ENCODE results near the gene ANTXR2.
"Not testable (repeated sequence)": the region's sequence is repeated elsewhere in the genome, so short reads cannot be mapped to it uniquely, and the experiment has no call there.

The ANTXR2 gene

DNA sequence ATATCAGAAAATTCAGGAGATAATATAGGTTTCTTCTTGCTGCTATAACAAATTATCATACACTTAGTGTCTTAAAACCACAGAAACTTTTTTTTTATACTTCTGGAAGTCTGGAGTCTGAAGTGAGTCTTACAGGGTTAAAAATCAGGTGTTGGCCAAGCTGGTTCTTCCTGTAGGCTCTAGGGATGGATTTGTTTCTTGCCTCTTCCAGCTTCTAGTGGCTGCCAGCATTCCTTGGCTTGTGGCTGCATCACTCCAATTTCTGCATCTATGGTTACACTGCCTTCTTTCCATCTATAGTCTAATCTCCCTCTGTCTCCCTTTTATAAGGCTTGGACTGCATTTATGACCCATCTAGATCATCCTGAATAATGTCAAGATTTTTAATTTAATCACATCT lies 68.7 kb downstream of the ANTXR2 start:
- no peak overlapping the region for H3K27ac ChIP-seq
- TF ChIP-seq, protein P1, sequence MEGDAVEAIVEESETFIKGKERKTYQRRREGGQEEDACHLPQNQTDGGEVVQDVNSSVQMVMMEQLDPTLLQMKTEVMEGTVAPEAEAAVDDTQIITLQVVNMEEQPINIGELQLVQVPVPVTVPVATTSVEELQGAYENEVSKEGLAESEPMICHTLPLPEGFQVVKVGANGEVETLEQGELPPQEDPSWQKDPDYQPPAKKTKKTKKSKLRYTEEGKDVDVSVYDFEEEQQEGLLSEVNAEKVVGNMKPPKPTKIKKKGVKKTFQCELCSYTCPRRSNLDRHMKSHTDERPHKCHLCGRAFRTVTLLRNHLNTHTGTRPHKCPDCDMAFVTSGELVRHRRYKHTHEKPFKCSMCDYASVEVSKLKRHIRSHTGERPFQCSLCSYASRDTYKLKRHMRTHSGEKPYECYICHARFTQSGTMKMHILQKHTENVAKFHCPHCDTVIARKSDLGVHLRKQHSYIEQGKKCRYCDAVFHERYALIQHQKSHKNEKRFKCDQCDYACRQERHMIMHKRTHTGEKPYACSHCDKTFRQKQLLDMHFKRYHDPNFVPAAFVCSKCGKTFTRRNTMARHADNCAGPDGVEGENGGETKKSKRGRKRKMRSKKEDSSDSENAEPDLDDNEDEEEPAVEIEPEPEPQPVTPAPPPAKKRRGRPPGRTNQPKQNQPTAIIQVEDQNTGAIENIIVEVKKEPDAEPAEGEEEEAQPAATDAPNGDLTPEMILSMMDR (IDR thresholded peaks at IDR 0.05): no peak
- no peak for TF ChIP-seq ZFX (IDR thresholded peaks at IDR 0.05; ENCODE audit: borderline replicate concordance)

DNA sequence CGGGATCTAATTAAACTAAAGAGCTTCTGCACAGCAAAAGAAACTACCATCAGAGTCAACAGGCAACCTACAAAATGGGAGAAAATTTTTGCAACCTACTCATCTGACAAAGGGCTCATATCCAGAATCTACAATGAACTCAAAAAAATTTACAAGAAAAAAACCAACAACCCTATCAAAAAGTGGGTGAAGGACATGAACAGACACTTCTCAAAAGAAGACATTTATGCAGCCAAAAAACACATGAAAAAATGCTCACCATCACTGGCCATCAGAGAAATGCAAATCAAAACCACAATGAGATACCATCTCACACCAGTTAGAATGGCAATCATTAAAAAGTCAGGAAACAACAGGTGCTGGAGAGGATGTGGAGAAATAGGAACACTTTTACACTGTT lies 70.5 kb downstream of the ANTXR2 start:
- not testable (repeated sequence) for H3K27ac ChIP-seq

DNA sequence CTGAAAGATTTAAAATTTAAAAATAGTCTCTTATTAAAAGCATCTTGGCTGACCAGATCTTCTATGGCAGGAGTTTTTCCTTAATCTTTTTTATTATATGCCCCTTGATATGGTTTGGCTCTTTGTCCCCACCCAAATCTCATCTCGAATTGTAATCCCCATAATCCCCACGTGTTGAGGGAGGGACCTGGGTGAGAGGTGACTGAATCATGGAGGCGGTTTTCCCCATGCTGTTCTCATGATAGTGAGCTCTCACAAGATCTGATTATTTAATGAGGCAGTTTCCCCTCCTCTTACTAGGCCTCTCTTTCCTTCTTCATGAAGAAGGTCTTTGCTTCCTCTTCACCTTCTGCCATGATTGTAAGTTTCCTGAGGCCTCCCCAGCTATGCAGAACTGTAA lies 74.0 kb downstream of the ANTXR2 start:
- not testable (repeated sequence) for H3K27ac ChIP-seq

DNA sequence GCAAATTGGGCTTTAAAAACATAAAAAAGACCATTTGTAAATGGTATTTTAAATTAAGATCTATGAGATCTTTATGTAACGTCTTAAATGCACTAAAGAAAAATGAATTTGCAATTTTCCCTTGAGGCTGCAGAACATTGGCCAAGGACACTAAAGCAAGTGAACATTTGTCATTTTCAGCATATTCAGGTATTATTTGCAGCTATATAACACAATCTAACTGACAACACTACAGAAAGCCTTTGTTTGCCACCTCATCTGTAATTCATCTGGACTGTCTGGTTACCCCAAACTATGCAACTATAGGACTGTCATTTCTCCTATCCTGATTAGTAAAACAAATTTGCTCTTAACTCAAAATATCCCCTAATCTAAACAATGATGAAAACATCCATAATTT lies 74.8 kb downstream of the ANTXR2 start:
- H3K27ac ChIP-seq: no peak overlapping the region
- TF ChIP-seq, protein P1 (IDR thresholded peaks at IDR 0.05): no peak
- no peak for TF ChIP-seq ZFX (IDR thresholded peaks at IDR 0.05; ENCODE audit: borderline replicate concordance)

DNA sequence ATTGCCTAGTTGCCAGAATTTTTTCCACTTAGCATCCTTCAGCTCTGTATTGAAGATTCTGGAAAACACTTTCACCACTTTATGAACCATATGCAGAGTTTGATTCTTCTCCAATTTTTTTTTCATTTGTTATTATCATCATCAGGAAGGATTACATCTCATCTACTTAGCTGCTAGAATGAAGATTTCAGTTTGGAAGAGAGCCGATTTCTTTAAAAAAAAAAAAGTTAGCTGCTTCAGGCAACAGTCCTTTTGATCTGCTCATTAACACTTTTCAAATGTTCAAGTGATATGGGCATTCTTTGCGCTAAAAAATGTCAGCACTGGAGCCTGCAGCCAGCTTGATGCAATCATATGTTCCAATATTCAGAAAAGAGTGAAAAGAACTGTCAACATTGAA lies 76.2 kb downstream of the ANTXR2 start:
- no peak overlapping the region for H3K27ac ChIP-seq
- TF ChIP-seq ZFX (IDR thresholded peaks at IDR 0.05; ENCODE audit: borderline replicate concordance): no peak
- TF ChIP-seq, protein P1 (IDR thresholded peaks at IDR 0.05): no peak

DNA sequence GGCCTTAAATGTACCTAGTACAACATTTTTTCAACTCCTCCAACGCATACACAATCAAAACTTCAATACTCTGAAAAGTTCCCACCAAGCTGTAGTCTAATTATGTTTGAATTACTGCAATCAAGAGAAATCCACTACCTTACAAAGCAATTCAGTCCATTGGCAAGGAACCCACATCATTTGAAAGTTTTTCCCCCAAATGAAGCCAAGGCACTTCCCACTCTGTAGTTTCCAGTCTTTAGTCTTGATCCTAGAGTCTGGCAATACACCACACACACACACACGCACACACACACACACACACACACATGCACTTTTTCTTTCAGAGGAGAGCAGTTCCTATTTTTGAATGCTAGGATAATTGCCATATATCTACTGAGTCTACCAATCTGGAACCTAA lies 79.6 kb downstream of the ANTXR2 start:
- no peak overlapping the region for H3K27ac ChIP-seq
- TF ChIP-seq, protein P1 (IDR thresholded peaks at IDR 0.05): no peak
- no peak for TF ChIP-seq ZFX (IDR thresholded peaks at IDR 0.05; ENCODE audit: borderline replicate concordance)

DNA sequence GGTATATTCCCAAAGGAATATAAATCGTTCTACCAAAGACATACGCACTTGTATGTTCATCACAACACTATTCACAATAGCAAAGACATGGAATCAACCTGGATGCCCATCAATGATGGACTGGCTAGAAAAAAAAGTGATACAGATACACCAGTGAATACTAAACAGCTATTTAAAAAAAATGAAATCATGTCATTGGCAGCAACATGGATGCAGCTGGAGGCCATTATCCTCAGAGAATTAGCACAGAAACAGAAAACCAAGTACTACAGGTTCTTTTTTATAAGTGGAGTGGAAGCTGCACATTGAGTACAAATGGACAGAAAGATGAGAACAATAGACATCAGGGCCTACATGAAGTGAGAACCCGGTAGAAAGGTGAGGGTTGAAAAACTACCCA lies 81.4 kb downstream of the ANTXR2 start:
- TF ChIP-seq, protein P1 (IDR thresholded peaks at IDR 0.05): no peak
- TF ChIP-seq ZFX (IDR thresholded peaks at IDR 0.05; ENCODE audit: borderline replicate concordance): no peak
- H3K27ac ChIP-seq: no peak overlapping the region

DNA sequence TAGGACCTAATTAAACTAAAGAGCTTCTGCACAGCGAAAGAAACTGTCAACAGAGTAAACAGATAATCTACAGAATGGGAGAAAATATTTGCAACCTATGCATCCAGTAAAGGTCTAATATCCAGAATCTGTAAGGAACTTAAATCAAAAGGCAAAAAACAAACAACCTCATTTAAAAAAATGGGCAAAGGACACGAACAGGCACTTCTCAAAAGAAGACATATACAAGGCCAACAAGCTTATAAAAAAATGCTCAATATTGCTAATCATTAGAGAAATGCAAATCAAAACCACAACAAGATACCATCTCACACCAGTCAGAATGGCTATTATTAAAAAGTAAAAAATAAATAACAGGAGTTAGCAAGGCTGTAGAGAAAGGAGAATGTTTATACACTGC lies 81.9 kb downstream of the ANTXR2 start:
- H3K27ac ChIP-seq: not testable (repeated sequence)

DNA sequence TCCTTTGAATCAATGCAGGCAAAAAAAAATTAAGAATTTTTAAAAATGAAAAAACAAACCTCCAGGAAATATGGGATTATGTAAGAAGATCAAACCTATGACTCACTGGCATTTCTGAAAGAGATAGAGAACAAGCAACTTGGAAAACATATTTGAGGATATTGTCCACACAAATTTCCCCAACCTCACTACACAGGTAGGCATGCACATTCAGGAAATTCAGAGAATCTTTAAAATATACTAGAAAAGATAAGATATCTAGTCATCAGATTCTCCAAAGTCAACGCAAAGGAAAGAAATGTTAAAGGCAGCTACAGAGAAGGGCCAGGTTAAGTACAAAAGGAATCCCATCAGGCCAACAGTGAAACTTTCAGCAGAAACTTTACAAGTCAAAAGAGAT lies 85.6 kb downstream of the ANTXR2 start:
- H3K27ac ChIP-seq: no peak overlapping the region
- TF ChIP-seq, protein P1 (IDR thresholded peaks at IDR 0.05): no peak
- TF ChIP-seq ZFX (IDR thresholded peaks at IDR 0.05; ENCODE audit: borderline replicate concordance): no peak

Data from 22Rv1 (cell line).